Endometrial microvascular endothelial cells (primary cell): ENCODE results near the gene TRMU. TPM values are rescaled to one million over a fixed set of nuclear protein-coding genes. Genes with fewer than 3 reads are reported as not detected.

ENCODE experiments used
- in situ Hi-C: cut with HindIII; loops from 2 replicates; pipeline ENCODE4 v1.10.0; 2017; ENCODE audit warnings: low sequenced_read_pairs, low pct_unique_long_range_greater_than_20kb; ENCODE audit errors: inconsistent ontology term
- total RNA-seq: library from RNA; depleted of rRNA; stranded (reverse); fragments of >200 nt; gene quantifications from one replicate; pipeline ENCODE4 v1.2.3, GENCODE V29; 2015; ENCODE audit errors: inconsistent ontology term

TRMU gene
- total RNA-seq, 1 donor from 2014 or later, result 43.3 TPM

DNA sequence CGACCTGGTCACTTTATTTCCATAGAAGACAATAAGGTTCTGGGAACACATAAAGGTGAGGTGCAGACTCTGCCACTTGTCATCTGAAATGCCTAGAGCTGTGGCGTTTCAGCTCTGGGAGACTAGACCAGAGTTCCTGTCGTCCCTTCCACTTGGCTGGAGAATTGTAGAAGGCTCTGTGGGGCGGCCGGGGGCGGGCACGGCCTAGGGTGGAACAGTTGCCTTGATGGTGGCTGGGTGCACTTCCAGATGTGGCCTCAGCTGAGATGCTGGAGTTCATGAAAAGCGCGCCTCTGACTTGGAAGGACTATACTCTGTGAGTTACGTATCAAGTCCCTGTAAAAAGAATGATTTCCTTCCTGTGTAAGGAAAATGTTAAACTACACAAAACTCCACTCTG is 16.8 kb downstream of the TRMU start:
- in situ Hi-C loops, result no loop called here

- in situ Hi-C loops, result no loop called here
Measured at GRCh38 chr22:46352691-46353386, 17.3 kb downstream of the TRMU start.

GRCh38 chr22:46353483-46354105 is 18.1 kb downstream of the TRMU start:
- in situ Hi-C loops, result no loop called here

DNA sequence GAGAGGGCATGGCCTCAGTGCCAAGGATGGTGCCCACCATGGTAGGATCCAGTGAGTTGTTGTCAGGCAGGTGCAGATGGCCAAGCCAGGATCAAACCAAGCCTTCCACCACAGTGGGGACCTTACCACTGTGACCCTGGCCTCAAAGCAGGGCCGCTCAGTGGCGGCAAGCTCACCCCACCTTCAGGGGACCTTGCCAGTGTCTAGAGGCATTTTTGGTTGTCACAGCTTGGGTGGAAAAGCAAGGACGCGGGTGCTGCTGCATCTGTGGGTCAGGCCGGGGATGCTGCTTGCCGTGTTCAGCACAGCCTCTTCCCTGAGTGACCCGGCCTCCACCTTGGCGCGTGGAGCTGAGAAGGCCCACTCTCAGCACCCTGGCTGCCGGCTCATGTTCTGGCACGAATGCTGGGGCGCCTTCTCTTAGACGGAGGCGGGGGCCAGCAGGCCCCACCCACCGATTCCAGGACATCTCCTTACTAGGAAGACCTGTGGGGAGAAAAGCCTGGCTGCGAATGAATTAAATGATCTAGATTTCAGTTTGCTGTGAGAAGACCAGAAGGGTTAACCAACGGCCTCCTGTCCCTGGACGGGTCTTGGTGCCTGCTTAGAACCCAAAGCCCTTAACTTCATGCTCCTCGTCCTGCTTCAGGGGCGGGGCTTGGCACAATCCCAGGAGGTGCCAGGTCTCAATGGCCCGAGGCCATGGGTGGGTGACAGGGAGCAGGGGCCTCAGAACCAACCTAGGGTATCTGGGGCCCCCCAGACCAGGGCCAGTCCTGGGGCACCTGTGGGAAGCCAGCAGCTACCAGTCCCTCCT is 18.9 kb downstream of the TRMU start:
- in situ Hi-C loops, result no loop called here

DNA sequence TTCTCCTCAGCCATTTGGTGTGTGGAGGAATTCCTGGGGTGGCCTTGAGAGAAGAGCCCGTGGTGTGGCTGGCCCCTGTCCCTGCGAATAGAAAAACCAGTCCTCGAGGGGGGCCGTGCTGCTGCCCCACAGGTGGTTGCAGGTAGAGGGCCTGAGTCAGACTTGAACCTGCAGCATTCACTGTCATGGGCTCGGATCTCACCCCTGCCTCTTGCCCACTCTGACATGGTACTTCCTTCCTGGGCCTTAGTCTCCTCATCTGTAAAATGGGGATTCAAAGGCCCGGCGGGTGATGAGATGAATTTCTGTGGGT is 19.4 kb downstream of the TRMU start:
- in situ Hi-C loops, result no loop called here

DNA sequence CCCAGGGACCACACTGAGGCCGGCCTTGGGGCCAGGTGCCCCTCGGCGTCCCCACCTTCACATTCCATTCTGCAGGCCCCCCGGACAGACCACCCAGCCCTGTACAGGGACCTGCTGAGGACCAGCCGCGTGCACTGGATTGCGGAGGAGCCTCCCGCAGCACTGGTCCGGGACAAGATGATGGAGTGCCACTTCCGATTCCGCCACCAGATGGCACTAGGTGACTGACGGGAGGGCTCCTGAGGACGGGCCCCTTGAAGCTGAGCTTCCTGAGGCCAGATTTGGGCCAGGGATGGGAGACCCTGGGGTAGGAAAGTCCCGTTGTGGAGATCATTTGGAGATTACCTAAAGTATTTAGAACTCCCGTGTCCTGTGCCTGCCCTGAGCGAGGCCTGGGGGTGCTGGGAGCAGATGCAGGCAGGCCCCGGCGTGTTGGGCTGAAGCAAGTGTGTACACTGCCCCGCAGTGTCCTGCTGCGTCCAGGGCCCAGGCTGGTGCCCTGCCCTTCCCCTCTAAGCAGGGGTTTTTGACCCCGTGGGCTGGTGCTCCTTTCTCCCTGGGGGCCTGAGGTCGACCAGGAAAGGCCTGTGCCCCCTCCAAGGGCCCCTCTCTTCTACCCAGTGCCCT is 20.0 kb downstream of the TRMU start:
- in situ Hi-C loops, result no loop called here

GRCh38 chr22:46355996-46356471 is 20.5 kb downstream of the TRMU start:
- in situ Hi-C loops, result no loop called here

DNA sequence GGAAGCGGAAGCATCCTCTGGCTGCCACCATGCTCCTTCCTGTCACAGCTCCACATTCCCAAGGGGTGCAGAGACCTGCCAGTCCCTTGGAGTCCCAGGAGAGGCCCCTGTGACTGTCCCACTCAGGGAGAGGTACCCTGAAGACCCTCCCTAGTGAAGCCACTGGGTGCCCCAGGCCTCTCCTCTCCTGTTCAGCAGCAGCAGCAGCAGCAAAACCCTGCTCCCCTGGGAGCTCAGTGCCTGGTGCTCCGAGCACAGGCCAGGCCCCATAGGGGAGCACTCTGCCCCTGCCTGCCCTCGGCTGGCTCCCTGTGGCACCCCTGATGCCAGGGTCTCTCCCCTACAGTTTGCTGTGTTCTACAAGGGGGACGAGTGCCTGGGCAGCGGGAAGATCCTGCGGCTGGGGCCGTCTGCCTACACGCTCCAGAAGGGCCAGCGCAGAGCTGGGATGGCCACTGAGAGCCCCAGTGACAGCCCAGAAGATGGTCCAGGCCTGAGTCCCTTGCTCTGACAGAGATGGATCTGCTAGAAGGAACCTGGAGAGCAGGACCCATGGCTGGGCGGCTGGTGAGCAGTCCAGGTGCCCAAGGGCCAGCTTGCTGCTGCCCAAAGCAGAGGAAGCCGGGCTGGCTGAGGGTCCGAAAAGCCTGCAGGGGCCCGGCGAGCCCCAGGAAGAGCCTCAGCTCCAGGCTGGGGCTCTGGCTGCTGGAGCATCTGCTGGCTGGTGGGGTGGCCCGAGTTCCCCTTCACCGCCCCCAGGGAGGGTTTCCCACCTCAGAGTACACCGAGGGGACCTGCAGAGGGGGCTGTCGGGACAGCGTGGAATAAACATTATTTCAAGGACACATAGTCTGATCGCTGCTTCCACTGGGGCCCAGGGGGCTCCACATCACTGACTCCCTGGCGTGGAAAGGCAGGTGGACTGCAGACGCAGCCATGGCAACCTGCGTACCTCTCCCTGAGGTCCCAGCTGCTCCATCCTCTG is 21.3 kb downstream of the TRMU start:
- in situ Hi-C loops, result no loop called here

- in situ Hi-C loops, result no loop called here
Measured at GRCh38 chr22:46357711-46358520, 22.4 kb downstream of the TRMU start.

GRCh38 chr22:46358766-46359165 is 23.3 kb downstream of the TRMU start:
- in situ Hi-C loops, result no loop called here

- in situ Hi-C loops, result no loop called here
Measured at GRCh38 chr22:46359362-46359761, 23.8 kb downstream of the TRMU start.

DNA sequence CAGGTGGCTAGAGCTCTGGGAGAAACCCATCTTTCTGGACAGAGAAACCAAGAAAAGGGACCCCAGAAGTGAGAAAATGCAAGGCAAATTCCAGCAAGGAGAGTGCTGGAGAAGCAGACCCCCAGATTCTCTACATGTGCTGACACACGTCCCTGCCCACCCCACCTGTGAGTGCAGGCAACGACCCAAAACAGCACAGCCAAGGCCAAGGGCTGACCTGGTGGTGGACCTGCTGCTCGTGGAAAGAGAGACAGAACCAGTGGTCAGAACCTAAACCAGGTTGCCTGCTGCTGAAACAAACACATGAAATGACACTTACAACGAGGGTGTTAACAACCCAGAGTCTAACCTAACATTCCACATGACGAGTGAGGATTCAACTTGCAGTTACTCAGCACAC is 24.6 kb downstream of the TRMU start:
- in situ Hi-C loops, result no loop called here

DNA sequence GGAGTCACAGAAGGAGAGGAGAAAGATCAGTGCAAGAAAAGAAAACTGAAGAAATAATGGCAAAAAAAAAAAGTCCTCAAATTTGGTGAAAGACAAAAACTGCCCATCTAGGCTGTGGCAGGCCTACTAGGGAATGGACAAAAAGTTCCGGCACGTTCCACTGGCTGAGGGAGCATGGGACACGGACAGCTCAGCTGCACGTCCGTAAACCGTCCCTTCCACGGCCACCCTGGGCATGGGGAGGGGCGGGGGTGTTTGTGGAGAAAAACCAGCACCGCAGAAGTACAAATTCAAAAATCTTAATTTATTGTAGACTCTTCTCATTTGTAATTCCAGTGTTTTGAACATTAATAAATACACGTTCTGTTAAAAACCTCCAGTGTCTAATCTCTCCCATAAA is 25.4 kb downstream of the TRMU start:
- in situ Hi-C loops, result no loop called here

DNA sequence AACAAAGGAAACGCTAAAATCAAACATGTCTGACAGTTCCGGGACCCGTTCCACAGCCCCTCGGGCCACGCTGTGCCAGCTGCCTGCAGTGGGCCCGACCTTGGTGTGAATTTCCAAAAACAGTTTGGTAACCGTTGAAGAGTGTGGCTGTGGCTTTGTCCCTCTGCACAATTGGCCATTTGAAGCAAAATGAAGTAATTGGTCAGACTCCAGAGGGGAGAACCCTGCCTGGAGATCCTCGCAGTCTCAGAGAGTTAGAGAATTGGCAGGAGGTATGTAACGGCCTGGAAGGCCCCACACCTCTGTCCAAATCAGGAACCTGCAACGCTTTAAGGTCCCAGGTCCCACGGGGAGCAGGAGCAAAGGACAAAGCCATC is 26.3 kb downstream of the TRMU start:
- in situ Hi-C loops, result no loop called here

- in situ Hi-C loops, result no loop called here
Measured at GRCh38 chr22:46362203-46362933, 26.9 kb downstream of the TRMU start.

- in situ Hi-C loops, result no loop called here
Measured at GRCh38 chr22:46362934-46363515, 27.5 kb downstream of the TRMU start.
